DMS153 (cell line): ENCODE data around the gene HP.
A peak's percentile ranks its signal among the peaks of the same experiment; 100 is the strongest.
"Not testable (repeated sequence)": the region's sequence is repeated elsewhere in the genome, so short reads cannot be mapped to it uniquely, and the experiment has no call there.

Experiments used
- DNase-seq: peaks from one replicate; lab custom pipeline; 2025; lab: John Stamatoyannopoulos, UW

HP gene

GRCh38 chr16:72043058-72043457 lies 11.2 kb upstream of the HP start:
- DNase-seq: no peak

GRCh38 chr16:72043539-72043938 lies 10.8 kb upstream of the HP start:
- no peak for DNase-seq

DNA sequence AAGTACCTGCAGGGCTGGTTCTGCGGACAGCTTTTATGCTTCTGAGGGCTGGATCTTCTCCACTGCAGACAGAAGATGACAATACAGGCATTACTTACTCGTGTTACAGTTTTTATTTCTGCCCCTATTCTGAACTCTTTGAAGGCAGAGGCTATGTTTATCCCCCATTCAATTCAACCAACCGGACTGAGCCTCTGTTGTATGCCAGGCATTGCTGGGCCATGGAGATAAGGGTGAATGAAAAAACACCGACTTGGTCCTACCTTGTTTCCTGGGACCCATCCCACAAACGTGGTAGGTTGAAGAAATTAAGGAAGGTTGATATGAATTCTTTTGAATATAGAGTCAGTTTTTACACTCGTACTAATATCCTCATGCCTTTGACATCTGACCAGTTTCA lies 10.0 kb upstream of the HP start:
- DNase-seq: no peak

DNA sequence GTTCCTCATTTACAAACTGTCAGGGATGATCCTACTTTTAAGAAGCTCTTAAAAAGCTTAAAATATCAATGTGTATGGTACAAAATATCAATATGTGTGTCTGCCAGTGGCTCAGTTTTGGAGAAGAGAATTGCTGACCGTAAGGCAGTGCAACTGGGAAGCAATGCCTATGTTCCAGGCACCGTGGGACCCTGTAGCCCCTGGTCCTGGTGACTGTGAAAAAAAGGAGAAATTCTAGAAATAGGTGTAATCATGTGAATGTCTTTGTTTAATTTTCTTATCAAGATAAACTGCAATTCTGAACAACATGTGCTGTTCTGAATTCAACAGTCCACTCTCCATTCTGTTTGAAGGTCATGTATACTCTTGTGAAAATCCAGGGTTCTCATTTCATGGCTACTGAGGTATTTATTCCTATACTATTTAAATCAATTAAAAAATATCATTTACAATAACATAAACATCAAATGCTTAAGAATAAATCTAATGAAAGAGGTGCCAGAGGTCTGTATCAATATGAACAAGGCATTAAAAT lies 9.4 kb upstream of the HP start:
- no peak for DNase-seq

GRCh38 chr16:72049110-72049509 lies 5.2 kb upstream of the HP start:
- DNase-seq: no peak

GRCh38 chr16:72050769-72051464 lies 3.4 kb upstream of the HP start:
- DNase-seq: no peak

- no peak for DNase-seq
These were observed 2.5 kb upstream of the HP start for GRCh38 chr16:72051818-72052217.

DNA sequence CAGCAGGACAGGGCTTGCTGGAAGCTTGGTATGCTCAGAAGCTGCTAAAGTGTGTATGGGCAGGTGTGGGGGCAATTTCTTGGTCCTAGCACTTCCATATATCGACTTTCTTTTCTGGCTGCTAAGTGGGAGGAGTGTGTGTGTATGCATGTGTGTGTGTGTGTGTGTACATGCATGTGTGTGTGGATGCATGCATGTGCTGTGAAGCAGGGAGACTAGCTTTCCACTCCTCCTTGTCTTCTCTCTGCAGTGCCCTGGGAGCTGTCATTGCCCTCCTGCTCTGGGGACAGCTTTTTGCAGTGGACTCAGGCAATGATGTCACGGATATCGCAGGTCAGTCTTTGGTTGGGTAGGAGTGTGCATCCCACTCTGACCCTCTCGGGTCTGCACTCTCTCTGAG lies 1.6 kb downstream of the HP start:
- DNase-seq: no peak

DNA sequence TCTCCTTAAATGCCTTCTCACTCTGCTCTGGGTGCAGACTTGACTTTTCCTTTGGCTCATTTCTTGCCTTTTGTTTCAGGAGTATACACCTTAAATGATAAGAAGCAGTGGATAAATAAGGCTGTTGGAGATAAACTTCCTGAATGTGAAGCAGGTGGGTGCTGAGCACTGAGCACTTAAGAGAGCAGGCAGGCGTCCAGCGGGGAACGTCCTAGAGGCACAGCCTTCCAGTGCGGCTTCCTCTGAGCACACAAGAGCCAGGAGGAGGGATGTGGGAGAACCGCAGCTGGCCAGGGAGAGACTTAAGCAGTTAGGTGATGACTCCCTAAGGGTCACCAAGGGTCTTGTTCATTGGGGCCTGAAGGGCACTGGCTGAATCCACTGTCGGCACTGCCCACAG lies 3.0 kb downstream of the HP start:
- not testable (repeated sequence) for DNase-seq

- DNase-seq: peak; percentile 9
These were observed 4.8 kb downstream of the HP start for GRCh38 chr16:72059060-72059459.

DNA sequence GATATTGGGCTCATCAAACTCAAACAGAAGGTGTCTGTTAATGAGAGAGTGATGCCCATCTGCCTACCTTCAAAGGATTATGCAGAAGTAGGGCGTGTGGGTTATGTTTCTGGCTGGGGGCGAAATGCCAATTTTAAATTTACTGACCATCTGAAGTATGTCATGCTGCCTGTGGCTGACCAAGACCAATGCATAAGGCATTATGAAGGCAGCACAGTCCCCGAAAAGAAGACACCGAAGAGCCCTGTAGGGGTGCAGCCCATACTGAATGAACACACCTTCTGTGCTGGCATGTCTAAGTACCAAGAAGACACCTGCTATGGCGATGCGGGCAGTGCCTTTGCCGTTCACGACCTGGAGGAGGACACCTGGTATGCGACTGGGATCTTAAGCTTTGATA lies 6.1 kb downstream of the HP start:
- DNase-seq: no peak

DNA sequence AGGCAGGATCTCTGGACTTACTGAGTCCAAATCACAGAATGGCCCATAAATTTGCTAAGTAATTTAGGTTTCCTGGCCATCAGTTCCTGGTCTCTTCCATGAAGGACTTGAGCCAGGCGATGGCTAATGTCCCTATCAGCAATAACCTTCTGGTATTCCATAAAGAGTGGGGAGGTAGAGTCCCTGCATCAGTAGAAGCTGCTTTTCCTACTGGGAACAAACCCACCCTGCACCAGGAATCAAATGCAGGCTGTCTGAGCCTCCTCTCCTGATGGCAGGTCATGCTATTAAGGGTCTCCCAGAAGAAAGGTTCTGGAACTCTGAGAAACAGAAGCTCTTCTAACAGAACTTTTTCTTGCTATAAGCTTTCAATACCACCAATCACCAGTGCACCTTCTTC lies 7.3 kb downstream of the HP start:
- no peak for DNase-seq

GRCh38 chr16:72064361-72064894 lies 10.1 kb downstream of the HP start:
- DNase-seq: no peak

- DNase-seq: peak; percentile 24
These were observed 12.4 kb downstream of the HP start for GRCh38 chr16:72066747-72067146.

- no peak for DNase-seq
These were observed 14.6 kb downstream of the HP start for GRCh38 chr16:72068930-72069329.

- DNase-seq: no peak
These were observed 18.4 kb downstream of the HP start for GRCh38 chr16:72072514-72073342.

GRCh38 chr16:72073560-72074230 lies 19.4 kb downstream of the HP start:
- DNase-seq: no peak

- not testable (repeated sequence) for DNase-seq
These were observed 20.8 kb downstream of the HP start for GRCh38 chr16:72075067-72075466.

DNA sequence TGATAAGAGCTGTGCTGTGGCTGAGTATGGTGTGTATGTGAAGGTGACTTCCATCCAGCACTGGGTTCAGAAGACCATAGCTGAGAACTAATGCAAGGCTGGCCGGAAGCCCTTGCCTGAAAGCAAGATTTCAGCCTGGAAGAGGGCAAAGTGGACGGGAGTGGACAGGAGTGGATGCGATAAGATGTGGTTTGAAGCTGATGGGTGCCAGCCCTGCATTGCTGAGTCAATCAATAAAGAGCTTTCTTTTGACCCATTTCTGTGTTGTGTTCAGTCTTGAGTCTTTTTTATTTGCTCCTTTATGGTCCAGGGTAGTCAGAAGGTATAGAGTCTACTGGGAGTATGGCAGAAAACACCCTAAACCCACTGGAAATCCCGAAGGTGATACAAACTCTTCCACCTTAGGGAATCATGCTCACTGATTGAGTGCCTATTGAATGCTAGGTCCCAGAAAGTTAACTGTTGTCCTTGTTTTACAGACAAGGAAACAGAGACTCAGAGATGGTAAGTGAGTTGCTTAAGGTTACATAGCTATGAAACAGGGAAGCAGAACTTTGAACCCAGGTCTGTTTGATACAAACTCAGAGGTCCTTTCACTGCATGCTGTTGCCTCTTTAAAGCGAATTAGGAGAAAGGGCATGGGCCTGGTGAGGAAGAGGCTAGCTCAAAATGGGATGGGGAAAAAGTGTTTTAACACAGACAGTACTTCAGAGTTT lies 22.8 kb downstream of the HP start:
- not testable (repeated sequence) for DNase-seq

DNA sequence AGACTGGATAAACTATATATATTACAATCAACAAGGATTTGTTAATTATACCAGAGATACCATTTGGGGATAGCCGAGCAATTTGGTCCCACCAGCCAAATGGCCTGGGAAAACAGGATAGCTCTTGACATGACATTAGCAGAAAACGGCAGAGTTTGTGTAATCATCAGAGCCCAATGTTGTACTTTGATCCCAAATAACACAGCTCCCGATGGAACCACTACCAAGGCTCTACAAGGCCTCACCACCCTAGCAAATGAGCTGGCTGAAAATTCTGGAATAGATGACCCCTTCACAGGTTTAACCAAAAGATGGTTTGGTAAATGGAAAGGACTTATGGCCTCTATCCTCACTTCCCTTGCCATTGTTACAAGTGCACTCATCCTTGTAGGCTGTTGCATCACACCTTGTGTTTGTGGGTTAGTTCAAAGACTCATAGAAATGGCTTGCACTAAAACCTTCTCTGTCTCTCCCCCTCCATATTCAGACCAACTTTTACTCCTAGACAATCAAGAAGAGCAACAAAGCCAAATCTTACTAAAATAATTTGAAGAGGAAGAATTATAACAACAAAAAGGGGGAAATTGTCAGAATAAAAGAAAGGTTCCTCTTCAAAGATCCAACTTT lies 29.6 kb downstream of the HP start:
- no peak for DNase-seq

DNA sequence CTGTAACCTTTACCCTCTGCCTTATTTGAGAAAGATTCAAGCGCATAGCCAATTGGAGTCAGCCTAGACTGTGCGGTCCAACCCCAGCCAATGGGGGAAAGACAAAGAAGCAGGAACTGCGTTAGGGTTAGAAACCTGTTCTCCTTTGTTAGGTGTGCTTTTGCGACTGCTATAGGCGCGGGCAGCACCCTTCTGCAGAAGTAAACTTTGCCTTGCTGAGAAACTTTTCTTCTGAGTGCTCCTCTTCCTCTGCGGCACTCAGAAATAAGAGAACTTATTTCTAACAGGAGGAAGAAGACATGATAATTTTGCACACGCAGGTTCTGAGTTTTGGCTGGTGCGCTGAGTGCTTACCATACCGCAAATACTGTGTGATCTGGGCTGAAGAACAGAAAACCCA lies 30.1 kb downstream of the HP start:
- DNase-seq: no peak
